Ovary (tissue), 3 donors: ENCODE measurements around the gene RNF187.

Experiments used
- CTCF ChIP-seq, 3 donors: fragments of 450-650 bp in 2 of 3; fragments of 200-600 bp in 1 of 3; IDR thresholded peaks; one replicate each; pipeline versions ENCODE4 v1.5.1 to v1.8.0; 2016 to 2022; ENCODE audit warnings: antibody characterized with exemption in 3 of 3, mild to moderate bottlenecking in 1 of 3
- POLR2A ChIP-seq: fragments of 450-650 bp; IDR thresholded peaks from one replicate; pipeline ENCODE4 v1.6.1; 2017; ENCODE audit warnings: antibody characterized with exemption, mild to moderate bottlenecking, moderate library complexity
- donor health status: DM: no; HTN: no; CAD: no.

GRCh38 chr1:228457396-228458176 lies 29.6 kb upstream of the RNF187 start:
- peak in 2 of 3 donors; percentile 53 for TF ChIP-seq CTCF (IDR thresholded peaks at IDR 0.05)
- peak; percentile 28 for TF ChIP-seq POLR2A
